RKO (cell line): Measurements from ENCODE around the gene LGALSL.
A peak's percentile ranks its signal among the peaks of the same experiment; 100 is the strongest.

Experiments used
- DNase-seq: peaks from one replicate; pipeline ENCODE4 v3.0.0-alpha.2; 2016; ENCODE audit warnings: low spot score

The LGALSL gene

DNA sequence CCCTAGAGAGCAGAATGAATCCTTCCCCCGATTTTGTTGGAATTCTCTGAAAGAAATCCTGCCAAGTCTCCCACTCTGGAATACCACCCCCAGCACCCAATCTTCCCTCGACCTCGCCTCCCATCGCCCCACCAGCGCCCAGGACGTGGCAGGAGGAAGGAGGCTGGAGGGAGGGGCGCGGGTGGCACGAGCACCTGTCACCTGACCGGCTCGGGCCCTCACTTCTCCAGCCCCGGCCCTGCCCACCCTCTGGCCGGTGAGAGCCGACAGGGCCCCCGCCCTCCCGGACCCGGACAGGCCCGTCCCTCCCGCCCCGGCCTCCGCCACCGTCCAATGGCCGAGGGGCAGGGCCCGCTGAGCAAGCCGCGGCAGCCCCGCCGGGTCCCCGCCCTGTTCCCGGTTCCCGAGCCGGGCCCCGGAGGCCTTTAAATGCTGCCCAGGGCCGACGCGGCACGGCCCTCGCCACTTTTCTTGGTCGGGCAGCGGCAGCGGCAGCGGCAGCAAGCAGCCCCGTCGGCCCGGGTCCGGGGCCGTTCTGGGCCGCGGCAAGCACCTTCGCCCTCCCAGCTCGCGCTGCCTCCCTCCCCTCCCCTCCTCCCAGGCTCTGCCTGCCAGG lies at the start of gene LGALSL:
TSS of gene LGALSL (plus strand) at position 393 of the 616 bp plus-strand sequence. CDS start 384 bp downstream, outside the sequence.
- peak; percentile 47 for DNase-seq

GRCh38 chr2:64404743-64405142 lies 49.2 kb upstream of the LGALSL start:
- DNase-seq: no peak

GRCh38 chr2:64405581-64406406 lies 48.2 kb upstream of the LGALSL start:
- DNase-seq: no peak

- DNase-seq: no peak
Measured at GRCh38 chr2:64406407-64406774, 47.6 kb upstream of the LGALSL start.

DNA sequence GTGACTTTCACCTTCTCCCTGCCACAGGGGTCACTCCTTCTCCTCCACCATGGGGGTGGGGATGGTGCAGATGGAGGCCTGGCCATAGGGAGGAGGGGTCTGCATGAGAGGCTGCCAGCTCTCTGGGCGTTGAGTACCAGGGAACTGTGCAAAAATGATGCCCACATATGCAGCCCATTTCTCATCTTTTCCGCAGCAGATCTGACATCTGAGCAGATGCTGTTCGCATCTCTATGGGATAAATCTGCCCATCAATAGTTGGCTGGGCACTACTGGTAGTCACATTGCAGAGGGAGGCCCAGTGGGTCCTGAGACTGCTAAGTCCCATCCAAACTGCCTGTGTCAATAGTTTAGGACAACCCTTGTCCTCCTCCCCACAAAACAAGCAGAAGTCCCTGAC lies 45.9 kb upstream of the LGALSL start:
- DNase-seq: no peak

DNA sequence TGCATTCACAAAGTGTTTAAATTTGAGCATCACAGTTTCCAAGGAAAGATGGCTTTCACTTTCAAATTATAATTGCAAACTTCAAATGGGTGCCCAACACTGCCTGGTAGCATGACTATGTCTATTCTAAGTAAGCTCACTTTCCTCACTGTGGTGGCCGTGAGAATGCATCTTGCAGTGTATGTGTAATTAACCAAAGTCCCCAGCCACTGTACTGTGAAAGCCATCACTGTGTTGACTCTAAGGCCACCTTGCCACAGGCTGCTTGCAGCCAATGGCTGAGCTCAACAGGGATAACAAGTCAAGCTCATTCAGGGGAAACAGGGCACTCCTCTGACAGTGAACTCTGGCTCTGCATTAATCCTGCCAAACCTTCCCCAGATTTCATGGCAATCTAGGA lies 43.3 kb upstream of the LGALSL start:
- DNase-seq: no peak

DNA sequence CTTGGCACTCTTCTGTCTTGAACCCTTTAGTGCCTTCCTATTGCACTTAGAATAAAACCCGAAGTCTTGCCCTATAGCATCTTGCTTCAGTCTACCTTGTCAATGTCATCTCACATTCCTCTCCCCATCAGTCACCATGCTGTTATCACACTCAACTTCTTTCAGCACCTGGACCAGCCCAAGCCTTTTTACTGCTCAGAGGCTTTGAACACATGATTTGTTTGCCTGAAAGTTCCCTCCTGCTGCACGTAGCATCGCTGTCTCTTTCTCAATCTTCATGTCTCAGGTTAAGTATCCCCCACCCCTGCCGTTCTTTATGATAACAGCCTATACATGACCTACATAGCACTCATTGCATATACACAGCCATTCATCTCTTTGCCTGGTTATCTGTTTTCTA lies 41.3 kb upstream of the LGALSL start:
- no peak for DNase-seq

GRCh38 chr2:64414736-64415435 lies 39.1 kb upstream of the LGALSL start:
- DNase-seq: no peak

- DNase-seq: no peak
Measured at GRCh38 chr2:64417624-64418023, 36.3 kb upstream of the LGALSL start.

DNA sequence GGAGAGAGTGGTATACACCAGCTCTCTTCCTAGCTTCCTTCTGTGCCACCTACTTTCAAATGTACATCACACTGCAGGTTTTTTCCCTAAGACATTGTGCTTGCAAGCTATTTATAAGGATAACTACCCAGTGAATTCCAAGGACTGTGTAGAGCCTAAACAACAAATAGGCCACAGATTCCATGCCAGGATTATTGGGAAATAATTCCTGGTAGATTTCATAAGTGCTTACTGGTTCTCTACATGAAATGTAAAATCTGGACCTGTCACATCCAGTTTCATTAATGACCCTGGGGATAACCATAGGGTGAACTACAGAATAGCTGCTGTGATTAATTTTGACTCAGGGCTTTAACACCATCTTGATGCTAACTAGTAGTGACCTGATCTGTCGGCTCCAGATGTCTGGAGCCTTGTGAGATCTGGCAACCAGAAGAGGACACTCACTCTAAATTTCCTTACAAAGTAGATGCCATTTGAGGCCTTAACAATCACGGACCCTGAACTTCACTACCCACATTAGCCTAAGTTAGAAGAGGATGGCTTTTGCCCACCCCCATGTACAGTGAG lies 34.3 kb upstream of the LGALSL start:
- no peak for DNase-seq

- DNase-seq: no peak
Measured at GRCh38 chr2:64420677-64421076, 33.3 kb upstream of the LGALSL start.

DNA sequence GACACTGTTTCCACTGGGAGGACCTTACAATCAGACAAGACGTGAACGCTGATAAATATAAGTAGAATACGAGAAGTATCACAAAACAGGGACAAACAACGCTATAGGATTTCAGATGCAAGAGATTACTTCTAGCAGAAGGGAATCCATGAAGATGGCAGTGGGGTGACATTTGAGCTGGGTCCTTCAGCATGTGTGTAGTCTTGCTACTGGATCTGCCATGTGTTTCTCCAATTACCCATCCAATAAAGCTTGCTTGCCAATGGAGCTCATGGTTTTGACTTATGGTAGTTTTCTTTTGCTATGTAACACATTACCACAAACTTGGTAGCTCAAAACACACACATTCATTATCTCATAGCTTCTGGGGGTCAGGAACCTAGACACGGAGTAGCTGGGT lies 32.8 kb upstream of the LGALSL start:
- no peak for DNase-seq

GRCh38 chr2:64422466-64422865 lies 31.5 kb upstream of the LGALSL start:
- peak; percentile 8 for DNase-seq

DNA sequence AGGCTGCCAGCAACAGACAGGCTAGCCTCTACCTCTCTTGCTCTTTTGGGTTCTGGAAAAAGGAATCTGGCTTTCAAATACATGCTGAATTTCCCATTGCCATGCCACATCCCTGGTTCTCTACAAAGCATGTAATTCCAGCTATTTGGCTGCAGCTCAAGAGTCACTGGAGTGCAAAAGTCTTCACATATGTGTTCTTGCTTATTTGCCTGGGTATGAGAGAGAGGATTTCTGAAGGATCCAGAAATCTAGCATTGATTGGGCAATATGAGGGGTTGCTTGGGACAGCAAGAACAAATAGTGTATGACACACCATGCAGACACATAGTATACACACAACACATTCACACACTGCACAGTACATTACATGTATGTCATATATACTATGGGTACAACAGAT lies 30.7 kb upstream of the LGALSL start:
- DNase-seq: no peak

- DNase-seq: no peak
Measured at GRCh38 chr2:64424416-64424987, 29.5 kb upstream of the LGALSL start.

DNA sequence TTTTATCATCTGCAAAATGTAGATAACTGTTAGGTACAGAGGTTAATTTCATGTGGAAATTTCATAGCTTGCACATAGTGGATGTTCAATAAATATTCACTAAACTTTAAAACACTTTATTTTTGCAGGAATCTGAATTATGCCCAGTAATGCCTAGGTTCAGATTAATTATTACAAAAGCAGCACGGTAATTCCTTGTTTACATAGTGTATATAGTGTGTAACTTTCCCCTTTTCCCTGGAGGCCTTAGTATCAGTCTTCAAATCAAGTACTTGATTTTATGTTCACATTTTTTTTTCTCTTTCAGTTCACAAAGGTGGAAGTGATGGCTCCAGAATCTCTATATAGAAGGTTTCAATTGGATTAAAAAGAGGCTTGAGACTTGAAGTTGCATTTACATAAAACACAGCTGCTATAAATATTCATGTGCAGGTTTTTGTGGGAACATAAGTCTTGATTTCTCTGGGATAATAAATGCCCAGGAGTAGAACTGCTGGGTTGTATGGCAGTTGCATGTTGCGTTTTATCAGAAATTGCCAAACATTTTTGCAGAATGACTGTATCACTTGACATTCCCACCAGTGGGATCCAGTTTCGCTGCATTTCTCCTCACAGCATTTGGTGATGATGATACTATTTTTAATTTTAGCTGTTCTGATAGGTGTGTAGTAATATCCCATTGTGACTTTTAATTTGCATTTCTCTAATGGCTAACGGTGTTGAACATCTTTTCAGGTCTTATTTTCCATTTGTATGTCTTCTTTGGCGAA lies 27.6 kb upstream of the LGALSL start:
- no peak for DNase-seq

GRCh38 chr2:64434039-64434657 lies 19.8 kb upstream of the LGALSL start:
- DNase-seq: no peak

- DNase-seq: no peak
Measured at GRCh38 chr2:64437883-64438282, 16.1 kb upstream of the LGALSL start.

DNA sequence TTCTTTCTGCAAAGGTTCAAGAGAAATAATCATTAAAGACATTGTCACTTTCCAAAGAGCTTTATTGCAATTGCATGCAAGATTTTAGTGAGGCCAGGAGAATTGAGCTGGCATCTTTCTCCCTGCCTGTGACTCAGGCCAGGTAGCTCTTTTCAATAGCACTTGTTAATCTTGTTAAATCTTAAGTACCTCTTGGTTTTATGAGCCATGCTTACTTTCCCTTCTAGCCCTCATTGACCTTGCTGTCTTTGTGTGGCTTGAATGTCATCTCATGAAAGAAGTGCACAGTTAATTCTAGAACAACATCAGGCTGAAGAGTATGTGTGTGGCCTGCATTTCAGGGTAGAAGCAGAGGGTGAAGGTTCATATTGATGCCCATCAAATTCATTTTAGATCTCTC lies 14.8 kb upstream of the LGALSL start:
- DNase-seq: no peak

- no peak for DNase-seq
Measured at GRCh38 chr2:64440843-64441242, 13.1 kb upstream of the LGALSL start.

GRCh38 chr2:64442277-64442676 lies 11.7 kb upstream of the LGALSL start:
- no peak for DNase-seq
